CD4-positive, alpha-beta T cell (primary cell): ENCODE data around the gene DISP2. TPM values are rescaled to one million over a fixed set of nuclear protein-coding genes. Genes with fewer than 3 reads are reported as not detected.

Source experiments
- ATAC-seq: fragments of 200-7000 bp; cut with Tn5 transposase; one replicate; pipeline ENCODE4 v1.10.0; 2022; ENCODE audit warnings: mild to moderate bottlenecking; ENCODE audit not compliant: poor library complexity
- CTCF ChIA-PET: fragments of 350-600 bp; sonication (Branson Sonifier 250); formaldehyde crosslinking; loops from one replicate; lab custom pipeline; 2021; ENCODE audit warnings: antibody characterized with exemption, inconsistent platforms; lab: Charles Lee
- POLR2A ChIA-PET: fragments of 350-600 bp; sonication (Branson Sonifier 250); formaldehyde crosslinking; loops from one replicate; lab custom pipeline; 2021; ENCODE audit warnings: antibody characterized with exemption, inconsistent platforms; lab: Charles Lee
- DNase-seq, 14 experiments: peaks; one replicate each; pipeline ENCODE4 v3.0.0-alpha.2; 2013 to 2020; ENCODE audit warnings: mixed read lengths in 2 of 14
- H3K27ac ChIP-seq, 2 donors: one replicate each; pipeline versions ENCODE4 v1.5.1 to v1.7.0; 2013; ENCODE audit warnings: low read length in 2 of 2, low read depth in 1 of 2, mild to moderate bottlenecking in 1 of 2
- H3K27me3 ChIP-seq, 2 experiments: 1 replicate in 1 of 2; 2 replicates in 1 of 2; pipeline versions ENCODE4 v1.6.1 to v1.7.0; 2013; ENCODE audit warnings: low read length in 2 of 2, control low read depth in 1 of 2, mild to moderate bottlenecking in 1 of 2, moderate library complexity in 1 of 2; ENCODE audit not compliant: insufficient read depth in 2 of 2, control insufficient read depth in 1 of 2
- H3K36me3 ChIP-seq: one replicate; pipeline ENCODE4 v1.6.1; 2013; ENCODE audit warnings: low read length, control low read depth; ENCODE audit not compliant: insufficient read depth
- H3K4me1 ChIP-seq: one replicate; pipeline ENCODE4 v1.6.1; 2013; ENCODE audit warnings: low read length, control low read depth; ENCODE audit not compliant: insufficient read depth
- H3K4me3 ChIP-seq: one replicate; pipeline ENCODE4 v1.5.1; 2013; ENCODE audit warnings: mild to moderate bottlenecking, low read length, moderate library complexity
- H3K9me3 ChIP-seq, 2 experiments: 1 replicate in 1 of 2; 2 replicates in 1 of 2; pipeline versions ENCODE4 v1.6.1 to v1.7.0; 2013; ENCODE audit warnings: low read length in 2 of 2, mild to moderate bottlenecking in 2 of 2, control low read depth in 1 of 2, moderate library complexity in 1 of 2; ENCODE audit not compliant: control insufficient read depth in 1 of 2, insufficient read depth in 1 of 2
- H3K27ac Mint-ChIP-seq: one replicate; pipeline ENCODE4 v1.8.0; 2020; ENCODE audit warnings: mixed read lengths
- H3K27me3 Mint-ChIP-seq: one replicate; pipeline ENCODE4 v1.8.0; 2021; ENCODE audit warnings: mixed read lengths
- H3K36me3 Mint-ChIP-seq: one replicate; pipeline ENCODE4 v1.8.0; 2021; ENCODE audit warnings: low read depth, mixed read lengths
- H3K4me1 Mint-ChIP-seq: one replicate; pipeline ENCODE4 v1.8.0; 2021; ENCODE audit warnings: low read depth, mixed read lengths
- H3K4me3 Mint-ChIP-seq: one replicate; pipeline ENCODE4 v1.8.0; 2020; ENCODE audit warnings: mild to moderate bottlenecking, mixed read lengths
- H3K9me3 Mint-ChIP-seq: one replicate; pipeline ENCODE4 v1.8.0; 2020; ENCODE audit warnings: mixed read lengths
- intact Hi-C, 2 experiments: fragments of 100-400 bp; cut with DNase I in 1 of 2; cut with micrococcal nuclease in 1 of 2; formaldehyde crosslinking; loops; one replicate each; pipeline versions ENCODE4 v1.15.1 to v1.9.0; 2023 to 2025; cut with DNase I, micrococcal nuclease
- total RNA-seq, 174 experiments: library from RNA in 2 of 174; stranded (reverse) in 2 of 174; gene quantifications; one replicate each; pipeline ENCODE4 v1.2.3 and lab custom pipeline; 2021 to 2026
- TF ChIP-seq, protein P1 (sequence below): fragments of 200-600 bp; IDR thresholded peaks from one replicate; pipeline ENCODE4 v1.8.0; 2022; ENCODE audit warnings: antibody characterized with exemption, mild to moderate bottlenecking

The DISP2 gene
- total RNA-seq, 2 experiments from 2014 or later: 0.03 to 0.06 TPM

- H3K27ac Mint-ChIP-seq: no peak overlapping the region
- ChIA-PET POLR2A (no interaction called here), CTCF (no interaction called here)
- intact Hi-C loops: no loop called here
- ATAC-seq: no peak
- no peaks in the 10 kb centered on the region for H3K9me3 ChIP-seq
- no peaks in the 10 kb centered on the region for H3K27me3 ChIP-seq
- no peaks in the 10 kb centered on the region for H3K27me3 Mint-ChIP-seq
- peaks cover 14% of the 10 kb centered on the region for H3K4me1 Mint-ChIP-seq
- no peak overlapping the region for H3K27ac ChIP-seq
- no peak for DNase-seq
- TF ChIP-seq, protein P1, sequence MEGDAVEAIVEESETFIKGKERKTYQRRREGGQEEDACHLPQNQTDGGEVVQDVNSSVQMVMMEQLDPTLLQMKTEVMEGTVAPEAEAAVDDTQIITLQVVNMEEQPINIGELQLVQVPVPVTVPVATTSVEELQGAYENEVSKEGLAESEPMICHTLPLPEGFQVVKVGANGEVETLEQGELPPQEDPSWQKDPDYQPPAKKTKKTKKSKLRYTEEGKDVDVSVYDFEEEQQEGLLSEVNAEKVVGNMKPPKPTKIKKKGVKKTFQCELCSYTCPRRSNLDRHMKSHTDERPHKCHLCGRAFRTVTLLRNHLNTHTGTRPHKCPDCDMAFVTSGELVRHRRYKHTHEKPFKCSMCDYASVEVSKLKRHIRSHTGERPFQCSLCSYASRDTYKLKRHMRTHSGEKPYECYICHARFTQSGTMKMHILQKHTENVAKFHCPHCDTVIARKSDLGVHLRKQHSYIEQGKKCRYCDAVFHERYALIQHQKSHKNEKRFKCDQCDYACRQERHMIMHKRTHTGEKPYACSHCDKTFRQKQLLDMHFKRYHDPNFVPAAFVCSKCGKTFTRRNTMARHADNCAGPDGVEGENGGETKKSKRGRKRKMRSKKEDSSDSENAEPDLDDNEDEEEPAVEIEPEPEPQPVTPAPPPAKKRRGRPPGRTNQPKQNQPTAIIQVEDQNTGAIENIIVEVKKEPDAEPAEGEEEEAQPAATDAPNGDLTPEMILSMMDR: no peak
- no peak overlapping the region for H3K4me3 ChIP-seq
- no peaks in the 10 kb centered on the region for H3K36me3 ChIP-seq
- H3K4me1 ChIP-seq: peaks cover 22% of the 10 kb centered on the region
- H3K9me3 Mint-ChIP-seq: no peaks in the 10 kb centered on the region
- H3K4me3 Mint-ChIP-seq: no peak overlapping the region
- H3K36me3 Mint-ChIP-seq: peaks cover 4% of the 10 kb centered on the region
These were observed 2.0 kb downstream of the DISP2 start for GRCh38 chr15:40360015-40360414.

GRCh38 chr15:40361640-40362039, 3.6 kb downstream of the DISP2 start:
- no peak overlapping the region for H3K27ac ChIP-seq
- Mint-ChIP-seq H3K27me3 (no peaks in the 10 kb centered on the region), H3K4me3 (no peak overlapping the region), H3K36me3 (peaks cover 4% of the 10 kb centered on the region), H3K9me3 (no peaks in the 10 kb centered on the region), H3K27ac (no peak overlapping the region), H3K4me1 (peaks cover 14% of the 10 kb centered on the region)
- POLR2A ChIA-PET: no interaction called here
- no peaks in the 10 kb centered on the region for H3K27me3 ChIP-seq
- no peak overlapping the region for H3K4me3 ChIP-seq
- no peak for ATAC-seq
- no peaks in the 10 kb centered on the region for H3K36me3 ChIP-seq
- CTCF ChIA-PET: no interaction called here
- peaks cover 33% of the 10 kb centered on the region for H3K4me1 ChIP-seq
- TF ChIP-seq, protein P1: no peak
- DNase-seq: no peak
- no peaks in the 10 kb centered on the region for H3K9me3 ChIP-seq
- intact Hi-C loops: no loop called here

- DNase-seq: peak in 1 of 14 experiments; percentile 10
- Histone ChIP-seq H3K9me3 (no peaks in the 10 kb centered on the region), H3K27ac (no peak overlapping the region), H3K36me3 (no peaks in the 10 kb centered on the region), H3K4me1 (peaks cover 38% of the 10 kb centered on the region), H3K4me3 (no peak overlapping the region), H3K27me3 (no peaks in the 10 kb centered on the region)
- CTCF ChIA-PET: no interaction called here
- Mint-ChIP-seq H3K9me3 (no peaks in the 10 kb centered on the region), H3K27me3 (no peaks in the 10 kb centered on the region), H3K4me1 (peaks cover 23% of the 10 kb centered on the region), H3K27ac (no peak overlapping the region), H3K4me3 (no peak overlapping the region), H3K36me3 (peaks cover 4% of the 10 kb centered on the region)
- TF ChIP-seq, protein P1: no peak
- POLR2A ChIA-PET: no interaction called here
- no peak for ATAC-seq
- intact Hi-C loops: no loop called here
These were observed 5.6 kb downstream of the DISP2 start for GRCh38 chr15:40363611-40364010.
